T-cell (primary cell): ENCODE measurements around the gene ENOPH1. TPM values are rescaled to one million over a fixed set of nuclear protein-coding genes. Genes with fewer than 3 reads are reported as not detected.

Source experiments
- ATAC-seq, 4 experiments: fragments of 200-7000 bp in 3 of 4; fragments of 150-1000 bp in 1 of 4; cut with Tn5 transposase; replicated peaks in 1 of 4; 1 replicate in 3 of 4; 2 replicates in 1 of 4; pipeline ENCODE4 v1.10.0; 2021; ENCODE audit warnings: moderate library complexity in 3 of 4, mild to moderate bottlenecking in 2 of 4, moderate number of reproducible peaks in 1 of 4
- CTCF ChIA-PET, 2 donors: fragments of 300-600 bp; sonication (Branson Sonifier 250); formaldehyde crosslinking; loops; one replicate each; lab custom pipeline; 2022; ENCODE audit warnings: antibody characterized with exemption in 2 of 2; lab: Charles Lee
- POLR2A ChIA-PET, 2 donors: fragments of 300-600 bp; sonication (Branson Sonifier 250); formaldehyde crosslinking; loops; one replicate each; lab custom pipeline; 2022; ENCODE audit warnings: antibody characterized with exemption in 2 of 2; lab: Charles Lee
- DNase-seq, 35 experiments: peaks; one replicate each; pipeline versions ENCODE4 v3.0.0 to v3.0.0-alpha.2; 2013 to 2023
- H3K27ac ChIP-seq: one replicate; pipeline ENCODE4 v1.5.1; 2013; ENCODE audit warnings: low read length
- H3K27me3 ChIP-seq, 2 experiments: replicated peaks in 1 of 2; 1 replicate in 1 of 2; 2 replicates in 1 of 2; pipeline versions ENCODE4 v1.6.1 to v1.7.0; 2013; ENCODE audit warnings: low read length in 1 of 2, mixed read lengths in 1 of 2; ENCODE audit not compliant: control insufficient read depth in 2 of 2, insufficient read depth in 2 of 2; ENCODE audit errors: extremely low read depth in 1 of 2
- H3K36me3 ChIP-seq, 2 donors: 1 replicate in 1 of 2; 2 replicates in 1 of 2; pipeline versions ENCODE4 v1.6.1 to v1.7.0; 2013; ENCODE audit warnings: low read length in 1 of 2; ENCODE audit not compliant: control insufficient read depth in 2 of 2, insufficient read depth in 1 of 2; ENCODE audit errors: extremely low read depth in 1 of 2
- H3K4me1 ChIP-seq, 2 experiments: 1 replicate in 1 of 2; 2 replicates in 1 of 2; pipeline versions ENCODE4 v1.6.1 to v1.7.0; 2013; ENCODE audit warnings: low read length in 2 of 2, mixed read lengths in 1 of 2; ENCODE audit not compliant: insufficient read depth in 2 of 2, control insufficient read depth in 1 of 2; ENCODE audit errors: extremely low read depth in 1 of 2
- H3K4me3 ChIP-seq, 2 donors: 1 replicate in 1 of 2; 2 replicates in 1 of 2; pipeline versions ENCODE4 v1.5.1 to v1.7.0; 2013; ENCODE audit warnings: mild to moderate bottlenecking in 2 of 2, low read length in 1 of 2, moderate library complexity in 1 of 2; ENCODE audit not compliant: control insufficient read depth in 1 of 2; ENCODE audit errors: extremely low read depth in 1 of 2
- H3K9me3 ChIP-seq: 2 replicates; pipeline ENCODE4 v1.7.0; 2013
- H3K27ac Mint-ChIP-seq, 2 donors: one replicate each; pipeline ENCODE4 v1.8.0; 2020 to 2021; ENCODE audit warnings: mild to moderate bottlenecking in 2 of 2, mixed read lengths in 2 of 2
- H3K27me3 Mint-ChIP-seq, 2 donors: one replicate each; pipeline ENCODE4 v1.8.0; 2021 to 2022; ENCODE audit warnings: mixed read lengths in 2 of 2
- H3K36me3 Mint-ChIP-seq: one replicate; pipeline ENCODE4 v1.8.0; 2021; ENCODE audit warnings: mixed read lengths
- H3K4me1 Mint-ChIP-seq, 3 donors: one replicate each; pipeline ENCODE4 v1.8.0; 2020 to 2022; ENCODE audit warnings: mixed read lengths in 3 of 3, mild to moderate bottlenecking in 1 of 3
- H3K4me3 Mint-ChIP-seq, 3 donors: one replicate each; pipeline ENCODE4 v1.8.0; 2020 to 2022; ENCODE audit warnings: mild to moderate bottlenecking in 3 of 3, mixed read lengths in 3 of 3, moderate library complexity in 3 of 3
- H3K9me3 Mint-ChIP-seq, 3 donors: one replicate each; pipeline ENCODE4 v1.8.0; 2020 to 2022; ENCODE audit warnings: mixed read lengths in 3 of 3
- WGBS: methylation state at CpG from one replicate; pipeline ENCODE4 v1.1.5; 2013; ENCODE audit warnings: missing lambda C conversion rate; ENCODE audit not compliant: insufficient coverage; 5-methylcytosine and 5-hydroxymethylcytosine counted together
- total RNA-seq, 35 experiments: library from RNA in 6 of 35; stranded (reverse) in 6 of 35; fragments of 120-200 nt in 1 of 35; gene quantifications; one replicate each; pipeline versions ENCODE4 v1.2.1 to v1.2.4 and lab custom pipeline; 2013 to 2026

ENOPH1 gene
- total RNA-seq: 10 to 100 TPM; 21.8 to 29.4 (median 25.9) TPM
- total RNA-seq (2013): 35.4 TPM
- total RNA-seq (lab: John Stamatoyannopoulos, UW): 27.2 to 160 (median 39.4) reads per million in 29 experiments

DNA sequence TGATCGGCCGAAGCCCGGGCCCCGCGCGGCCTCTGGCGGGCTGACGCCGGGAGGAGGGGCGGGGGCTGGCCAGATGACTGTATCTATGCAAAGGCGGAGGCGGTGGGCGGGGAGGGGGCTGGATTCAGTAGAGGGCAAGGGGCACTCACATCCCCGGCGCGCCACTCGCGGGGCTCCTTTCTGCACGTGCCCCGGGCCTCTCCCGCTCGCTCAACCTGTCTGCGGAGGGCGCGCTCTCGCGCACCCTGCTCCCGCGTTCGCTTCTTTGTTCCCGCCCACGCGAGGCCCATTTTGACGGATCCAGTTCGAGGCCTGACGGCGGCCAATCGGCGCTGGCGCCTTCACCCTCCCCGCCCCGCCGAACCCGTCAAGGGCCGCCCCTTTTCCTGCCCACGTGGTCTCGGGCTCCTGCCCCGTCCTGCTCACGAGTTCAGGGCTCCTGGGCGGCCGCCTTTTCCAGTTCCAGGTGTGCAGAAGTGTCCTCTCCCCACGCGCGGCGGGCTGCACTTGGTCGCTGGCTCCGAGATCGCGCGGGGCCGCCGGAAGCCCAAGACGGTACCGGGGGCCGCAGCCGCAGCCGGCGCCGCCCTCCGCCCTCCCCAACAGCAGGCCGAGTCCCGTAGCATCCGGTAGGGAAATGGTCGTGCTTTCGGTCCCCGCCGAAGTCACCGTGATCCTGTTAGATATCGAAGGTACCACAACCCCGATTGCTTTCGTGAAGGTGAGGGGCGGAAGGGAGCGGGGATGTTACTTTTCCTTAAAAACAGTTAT is at the start of gene ENOPH1, which contains the start of gene HNRNPDL:
TSS of gene ENOPH1 (plus strand) at position 398 of the 771 bp plus-strand sequence. CDS start at position 638, 240 bp downstream.
TSS of gene HNRNPDL (minus strand) at position 270 of the 771 bp plus-strand sequence. CDS start 772 bp downstream, outside the sequence.
- no peaks in the 10 kb centered on the region for H3K9me3 ChIP-seq
- DNase-seq: peak; percentile 90 to 97 (median 95)
- H3K36me3 ChIP-seq: peaks cover 0 to 28% of the 10 kb centered on the region in 2 donors
- peak within 1 kb of the TSS; percentile 97 to 98 for H3K27ac Mint-ChIP-seq
- peaks cover 59 to 70% (median 68%) of the 10 kb centered on the region in 3 donors for H3K4me1 Mint-ChIP-seq
- peak within 1 kb of the TSS; percentile 92 to 99 for H3K4me3 ChIP-seq
- ChIA-PET POLR2A (interaction anchor here in 1 of 2 donors (0.6 to 1.8 kb wide), 5 partner anchors 9 to 69 kb away, joined by 3 to 22 read pairs (median 9); partner anchors contain the start of gene HNRNPD), CTCF (interaction anchor here in 1 of 2 donors (0.8 to 1.7 kb wide), 4 partner anchors 56 to 605 kb away, joined by 3 to 14 read pairs (median 6); partner anchors contain the start of genes COPS4, HNRNPD and LIN54)
- peak; percentile 70 to 77 (median 74) for ATAC-seq
- peak within 1 kb of the TSS; percentile 98 to 99 (median 99) for H3K4me3 Mint-ChIP-seq
- no peaks in the 10 kb centered on the region for H3K27me3 ChIP-seq
- H3K27me3 Mint-ChIP-seq: no peaks in the 10 kb centered on the region
- peaks cover 23 to 35% of the 10 kb centered on the region in 2 experiments for H3K4me1 ChIP-seq
- no peaks in the 10 kb centered on the region for H3K9me3 Mint-ChIP-seq
- under 1% methylated on average over 69 of the region's 83 CpGs for WGBS
- H3K27ac ChIP-seq: peak within 1 kb of the TSS; percentile 100
- peaks cover 44% of the 10 kb centered on the region for H3K36me3 Mint-ChIP-seq

DNA sequence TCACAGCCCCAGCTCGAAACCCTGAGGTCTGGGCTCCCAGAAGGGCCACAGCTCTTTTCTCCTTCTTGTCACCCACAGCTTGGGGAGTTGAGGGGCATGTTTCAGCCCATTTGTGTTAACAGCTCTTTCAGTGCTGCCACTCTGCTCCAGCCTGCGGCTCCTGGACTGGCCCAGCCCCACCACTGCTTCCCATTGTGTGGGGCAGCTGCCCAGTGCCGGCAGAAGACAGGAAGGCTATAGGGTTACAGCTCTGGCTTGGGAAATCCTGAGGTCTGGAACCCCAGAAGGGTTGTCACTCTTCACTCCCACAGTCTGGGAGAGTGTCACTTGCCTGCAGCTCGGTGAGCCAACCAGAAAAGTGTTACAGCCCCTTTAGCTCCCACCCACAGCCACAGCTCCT is 49.6 kb upstream of the ENOPH1 start:
- WGBS: 100% methylated on average over 1 of the region's 4 CpGs
- H3K9me3 Mint-ChIP-seq: peaks cover 0 to 3% (median 0%) of the 10 kb centered on the region in 3 donors
- Histone ChIP-seq H3K9me3 (no peaks in the 10 kb centered on the region), H3K4me1 (peaks cover 8% of the 10 kb centered on the region in 2 experiments), H3K36me3 (no peaks in the 10 kb centered on the region), H3K27me3 (no peaks in the 10 kb centered on the region), H3K27ac (no peak overlapping the region), H3K4me3 (no peak overlapping the region)
- H3K4me1 Mint-ChIP-seq: peaks cover 18 to 24% (median 19%) of the 10 kb centered on the region in 3 donors
- no peak overlapping the region for H3K4me3 Mint-ChIP-seq
- H3K36me3 Mint-ChIP-seq: peaks cover 13% of the 10 kb centered on the region
- ChIA-PET POLR2A (no interaction called here), CTCF (interaction anchor here in 1 of 2 donors (0.6 to 2.2 kb wide), 3 partner anchors 9 to 20 kb away, joined by 3 to 8 read pairs (median 3); no protein-coding TSS in a partner anchor)
- DNase-seq (no peak), ATAC-seq (no peak)
- no peak overlapping the region for H3K27ac Mint-ChIP-seq
- H3K27me3 Mint-ChIP-seq: no peaks in the 10 kb centered on the region

DNA sequence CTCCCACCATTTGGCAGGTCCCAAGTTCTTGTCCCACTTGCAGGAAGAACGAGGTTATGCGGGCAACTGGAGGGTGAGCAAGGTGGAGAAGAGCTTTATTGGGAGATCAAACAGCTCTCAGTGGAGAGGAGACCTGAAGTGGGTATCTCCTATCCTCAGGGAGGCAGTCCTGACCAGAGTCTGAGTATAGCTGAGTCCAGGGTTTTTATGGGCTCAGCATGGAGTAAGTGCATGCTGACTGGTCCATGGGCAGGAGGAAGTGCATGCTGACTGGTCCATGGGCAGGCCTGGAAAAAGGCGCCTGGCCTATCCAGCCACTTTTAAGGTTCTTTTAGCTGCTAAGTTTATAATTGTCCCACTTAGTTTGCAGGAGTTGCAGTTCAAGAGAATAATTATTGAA is 49.2 kb upstream of the ENOPH1 start:
- POLR2A ChIA-PET: interaction anchor here in 1 of 2 donors (0.7 kb wide), 1 partner anchor 816 kb away, joined by 7 read pairs; no protein-coding TSS in a partner anchor
- H3K27ac ChIP-seq: no peak overlapping the region
- ATAC-seq (no peak), DNase-seq (no peak)
- Mint-ChIP-seq H3K4me1 (peaks cover 14 to 20% (median 15%) of the 10 kb centered on the region in 3 donors), H3K9me3 (peaks cover 0 to 5% (median 0%) of the 10 kb centered on the region in 3 donors), H3K4me3 (no peak overlapping the region), H3K36me3 (peaks cover 13% of the 10 kb centered on the region), H3K27me3 (no peaks in the 10 kb centered on the region), H3K27ac (no peak overlapping the region)
- H3K4me1 ChIP-seq: peaks cover 4 to 5% of the 10 kb centered on the region in 2 experiments
- WGBS: 92% methylated on average over 2 of the region's 3 CpGs
- H3K27me3 ChIP-seq: no peaks in the 10 kb centered on the region
- H3K9me3 ChIP-seq: no peaks in the 10 kb centered on the region
- CTCF ChIA-PET: interaction anchor here in 1 of 2 donors (0.6 to 2.2 kb wide), 4 partner anchors 8 to 1058 kb away, joined by 3 to 8 read pairs (median 3); no protein-coding TSS in a partner anchor
- no peaks in the 10 kb centered on the region for H3K36me3 ChIP-seq
- no peak overlapping the region for H3K4me3 ChIP-seq

GRCh38 chr4:82381661-82382296 is 48.6 kb upstream of the ENOPH1 start:
- DNase-seq (no peak), ATAC-seq (no peak)
- H3K27me3 ChIP-seq: no peaks in the 10 kb centered on the region
- Mint-ChIP-seq H3K36me3 (peaks cover 10% of the 10 kb centered on the region), H3K27ac (no peak overlapping the region), H3K27me3 (no peaks in the 10 kb centered on the region), H3K9me3 (peaks cover 0 to 5% (median 0%) of the 10 kb centered on the region in 3 donors), H3K4me1 (peaks cover 10 to 15% (median 11%) of the 10 kb centered on the region in 3 donors), H3K4me3 (no peak overlapping the region)
- ChIA-PET CTCF (interaction anchor here in 1 of 2 donors (0.6 to 2.2 kb wide), 3 partner anchors 8 to 1057 kb away, joined by 3 to 8 read pairs (median 3); no protein-coding TSS in a partner anchor), POLR2A (interaction anchor here in 1 of 2 donors (0.6 to 0.7 kb wide), 2 partner anchors 815 to 1631 kb away, joined by 4 to 7 read pairs; no protein-coding TSS in a partner anchor)
- no peak overlapping the region for H3K4me3 ChIP-seq
- H3K9me3 ChIP-seq: no peaks in the 10 kb centered on the region
- H3K4me1 ChIP-seq: peaks cover 2 to 4% of the 10 kb centered on the region in 2 experiments
- H3K36me3 ChIP-seq: no peaks in the 10 kb centered on the region
- H3K27ac ChIP-seq: no peak overlapping the region
- no CpG with 5 or more reads among the region's 2 CpGs for WGBS

DNA sequence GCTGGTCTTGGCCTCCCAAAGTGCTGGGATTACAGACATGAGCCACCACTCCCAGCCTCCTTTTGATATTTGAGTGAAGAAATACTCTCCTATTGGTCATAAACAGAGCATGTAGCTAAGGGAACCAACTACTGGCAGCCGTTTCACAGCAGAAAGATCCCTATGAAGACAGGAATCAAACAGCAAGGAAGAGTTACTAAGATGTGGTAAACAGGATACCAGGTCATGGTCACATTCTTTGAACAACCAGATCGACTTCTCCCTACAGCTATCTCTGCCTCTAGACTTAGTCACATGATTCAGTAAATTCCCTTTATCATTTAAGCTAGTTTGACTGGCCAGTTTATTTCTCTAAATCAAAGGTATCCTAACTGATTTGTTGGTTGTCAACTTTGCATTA is 47.6 kb upstream of the ENOPH1 start:
- H3K4me3 Mint-ChIP-seq: no peak overlapping the region
- H3K4me1 Mint-ChIP-seq: peaks cover 6 to 12% (median 8%) of the 10 kb centered on the region in 3 donors
- no peak for ATAC-seq
- WGBS: no CpG with 5 or more reads among the region's 2 CpGs
- H3K4me1 ChIP-seq: peaks cover 0 to 2% of the 10 kb centered on the region in 2 experiments
- H3K27me3 ChIP-seq: peaks cover 0 to 3% of the 10 kb centered on the region in 2 experiments
- ChIA-PET POLR2A (interaction anchor here in 1 of 2 donors (0.9 kb wide), 1 partner anchor 45 kb away, joined by 3 read pairs; no protein-coding TSS in a partner anchor), CTCF (interaction anchor here in 1 of 2 donors (1.1 kb wide), 1 partner anchor 8 kb away, joined by 3 read pairs; no protein-coding TSS in a partner anchor)
- H3K27me3 Mint-ChIP-seq: no peaks in the 10 kb centered on the region
- H3K27ac ChIP-seq: no peak overlapping the region
- no peak overlapping the region for H3K4me3 ChIP-seq
- no peak for DNase-seq
- H3K9me3 ChIP-seq: no peaks in the 10 kb centered on the region
- H3K9me3 Mint-ChIP-seq: peaks cover 0 to 5% (median 0%) of the 10 kb centered on the region in 3 donors
- peaks cover 7% of the 10 kb centered on the region for H3K36me3 Mint-ChIP-seq
- H3K27ac Mint-ChIP-seq: peak overlapping the region in 1 of 2 donors; percentile 39
- no peaks in the 10 kb centered on the region for H3K36me3 ChIP-seq
